SU-DHL-6 (cell line): ENCODE results near the gene SLC44A1.

ENCODE experiments used
- H2AFZ ChIP-seq: fragments of 200-600 bp; sonication (generic); 2 replicates; pipeline ENCODE4 v1.6.1; 2014; ENCODE audit warnings: low read depth, mild to moderate bottlenecking, moderate library complexity, mixed read lengths, antibody characterized with exemption, low read length; ENCODE audit not compliant: severe bottlenecking
- H3F3A ChIP-seq: fragments of 200-600 bp; shearing (Covaris generic); 2 replicates; pipeline ENCODE4 v1.6.0; 2016; ENCODE audit warnings: antibody characterized with exemption, mild to moderate bottlenecking; ENCODE audit not compliant: insufficient read depth
- H3K27ac ChIP-seq: fragments of 200-600 bp; sonication (generic); 2 replicates; pipeline ENCODE4 v1.5.1; 2016; ENCODE audit warnings: low read depth, mild to moderate bottlenecking, low read length, moderate library complexity, mixed read lengths
- H3K27me3 ChIP-seq: fragments of 200-600 bp; sonication (generic), shearing (Covaris generic); 2 replicates; pipeline ENCODE4 v1.6.0; 2014; ENCODE audit warnings: mild to moderate bottlenecking, low read length
- H3K36me3 ChIP-seq: fragments of 200-600 bp; sonication (generic); 2 replicates; pipeline ENCODE4 v1.6.1; 2014; ENCODE audit warnings: mild to moderate bottlenecking, low read length, mixed read lengths
- H3K4me2 ChIP-seq: fragments of 300-600, 200-600 bp; shearing (Covaris generic), sonication (generic); 2 replicates; pipeline ENCODE4 v1.6.0; 2014; ENCODE audit warnings: low read length, low read depth, mild to moderate bottlenecking; ENCODE audit not compliant: poor library complexity, severe bottlenecking
- H3K4me3 ChIP-seq: fragments of 200-600 bp; sonication (generic); 2 replicates; pipeline ENCODE4 v1.5.1; 2014; ENCODE audit warnings: antibody characterized with exemption, low read length, mild to moderate bottlenecking, mixed read lengths; ENCODE audit not compliant: insufficient read depth, poor library complexity, severe bottlenecking
- H3K79me2 ChIP-seq: fragments of 200-600 bp; sonication (generic); 2 replicates; pipeline ENCODE4 v1.6.1; 2014; ENCODE audit warnings: mild to moderate bottlenecking, low read length, moderate library complexity; ENCODE audit not compliant: insufficient read depth
- H3K9ac ChIP-seq: fragments of 200-600 bp; sonication (generic); 2 replicates; pipeline ENCODE4 v1.7.0; 2014; ENCODE audit warnings: mild to moderate bottlenecking, low read length
- H3K9me2 ChIP-seq: fragments of 200-600 bp; sonication (generic); replicated peaks from 2 replicates; pipeline ENCODE4 v1.6.1; 2014; ENCODE audit warnings: low read length; ENCODE audit not compliant: insufficient read depth
- H3K9me3 ChIP-seq: fragments of 200-600 bp; sonication (generic); 2 replicates; pipeline ENCODE4 v1.6.1; 2014; ENCODE audit warnings: low read length, mixed read lengths; ENCODE audit not compliant: insufficient read depth
- H4K20me1 ChIP-seq: fragments of 200-600 bp; sonication (generic); 2 replicates; pipeline ENCODE4 v1.6.1; 2014; ENCODE audit warnings: low read depth, mild to moderate bottlenecking, antibody characterized with exemption, low read length, moderate library complexity, mixed read lengths
- EZH2phosphoT487 ChIP-seq: fragments of 200-600 bp; sonication (generic), shearing (Covaris generic); conservative IDR thresholded peaks from 2 replicates; pipeline ENCODE4 v1.6.1; 2018; ENCODE audit warnings: mild to moderate bottlenecking, antibody characterized with exemption, low read length, moderate library complexity, mixed read lengths
- TF ChIP-seq, protein P1 (sequence below): fragments of 200-600 bp; sonication (generic); IDR thresholded peaks from one replicate; pipeline ENCODE4 v1.5.1; 2017; ENCODE audit warnings: antibody characterized with exemption, mild to moderate bottlenecking, low read length, moderate library complexity; ENCODE audit not compliant: insufficient read depth, poor library complexity, severe bottlenecking

The SLC44A1 gene

DNA sequence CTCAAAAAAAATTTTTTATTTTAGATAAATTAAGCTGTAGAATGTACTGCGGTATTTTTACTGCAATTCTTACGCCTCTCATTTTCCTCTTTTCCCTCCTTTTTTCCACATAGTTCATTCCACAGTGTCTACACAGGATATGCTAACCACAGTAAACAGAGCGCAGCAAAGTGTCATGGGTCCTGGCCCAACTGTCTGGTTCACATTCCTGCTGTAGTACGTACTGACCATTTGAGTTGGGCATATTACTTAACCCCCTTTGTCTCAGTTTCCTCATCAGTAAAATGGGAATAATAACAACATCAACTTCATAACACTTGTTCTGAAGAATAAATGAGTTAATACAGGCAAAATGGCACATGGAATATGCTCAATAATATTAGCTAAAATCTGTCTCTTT, 41.6 kb downstream of the SLC44A1 start:
- Histone ChIP-seq H3K4me3 (no peak overlapping the region), H4K20me1 (no peaks in the 10 kb centered on the region; the same call in 1 of the 2 replicates), H2AFZ (no peak overlapping the region), H3K4me2 (no peak overlapping the region), H3K27ac (no peak overlapping the region), H3K9ac (no peak overlapping the region), H3F3A (no peaks in the 10 kb centered on the region), H3K9me2 (no peaks in the 10 kb centered on the region), H3K79me2 (no peaks in the 10 kb centered on the region), H3K9me3 (no peaks in the 10 kb centered on the region), H3K36me3 (no peaks in the 10 kb centered on the region), H3K27me3 (no peaks in the 10 kb centered on the region)
- TF ChIP-seq EZH2phosphoT487, result no peak
- TF ChIP-seq, protein P1, sequence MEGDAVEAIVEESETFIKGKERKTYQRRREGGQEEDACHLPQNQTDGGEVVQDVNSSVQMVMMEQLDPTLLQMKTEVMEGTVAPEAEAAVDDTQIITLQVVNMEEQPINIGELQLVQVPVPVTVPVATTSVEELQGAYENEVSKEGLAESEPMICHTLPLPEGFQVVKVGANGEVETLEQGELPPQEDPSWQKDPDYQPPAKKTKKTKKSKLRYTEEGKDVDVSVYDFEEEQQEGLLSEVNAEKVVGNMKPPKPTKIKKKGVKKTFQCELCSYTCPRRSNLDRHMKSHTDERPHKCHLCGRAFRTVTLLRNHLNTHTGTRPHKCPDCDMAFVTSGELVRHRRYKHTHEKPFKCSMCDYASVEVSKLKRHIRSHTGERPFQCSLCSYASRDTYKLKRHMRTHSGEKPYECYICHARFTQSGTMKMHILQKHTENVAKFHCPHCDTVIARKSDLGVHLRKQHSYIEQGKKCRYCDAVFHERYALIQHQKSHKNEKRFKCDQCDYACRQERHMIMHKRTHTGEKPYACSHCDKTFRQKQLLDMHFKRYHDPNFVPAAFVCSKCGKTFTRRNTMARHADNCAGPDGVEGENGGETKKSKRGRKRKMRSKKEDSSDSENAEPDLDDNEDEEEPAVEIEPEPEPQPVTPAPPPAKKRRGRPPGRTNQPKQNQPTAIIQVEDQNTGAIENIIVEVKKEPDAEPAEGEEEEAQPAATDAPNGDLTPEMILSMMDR, result no peak

DNA sequence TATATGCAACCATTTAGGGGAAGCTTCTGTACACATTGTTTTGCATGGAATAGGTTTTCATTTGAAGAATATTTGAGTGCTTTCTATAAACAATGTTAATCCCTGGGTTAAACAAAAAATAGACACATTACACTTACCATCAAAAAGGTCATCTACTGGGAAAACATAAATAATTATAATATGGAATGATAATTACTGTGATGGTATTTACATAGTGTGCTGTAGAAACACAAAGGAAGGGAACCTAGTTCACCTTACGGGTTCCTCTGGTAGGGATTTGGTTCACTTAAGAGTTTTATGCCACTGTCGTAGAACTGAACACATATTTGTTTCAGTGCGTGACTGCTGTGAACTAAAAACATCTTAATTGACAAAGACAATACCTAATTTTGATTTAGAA, 44.9 kb downstream of the SLC44A1 start:
- Histone ChIP-seq H3K9ac (no peak overlapping the region), H3K27ac (no peak overlapping the region), H3K9me2 (no peaks in the 10 kb centered on the region), H3K79me2 (no peaks in the 10 kb centered on the region), H3K27me3 (no peaks in the 10 kb centered on the region), H3F3A (no peaks in the 10 kb centered on the region), H2AFZ (no peak overlapping the region), H3K4me3 (no peak overlapping the region), H3K9me3 (no peaks in the 10 kb centered on the region), H3K4me2 (no peak overlapping the region), H3K36me3 (no peaks in the 10 kb centered on the region), H4K20me1 (no peaks in the 10 kb centered on the region; the same call in 1 of the 2 replicates)
- TF ChIP-seq EZH2phosphoT487, result no peak
- TF ChIP-seq, protein P1, result no peak

GRCh38 chr9:105290418-105290817, 46.0 kb downstream of the SLC44A1 start:
- H3K27me3 ChIP-seq, result no peaks in the 10 kb centered on the region
- no peaks in the 10 kb centered on the region for H3K9me2 ChIP-seq
- H2AFZ ChIP-seq, result no peak overlapping the region
- TF ChIP-seq EZH2phosphoT487, result no peak
- TF ChIP-seq, protein P1, result no peak
- H3K27ac ChIP-seq, result no peak overlapping the region
- H3K9me3 ChIP-seq, result no peaks in the 10 kb centered on the region
- no peak overlapping the region for H3K4me3 ChIP-seq
- no peaks in the 10 kb centered on the region for H3K79me2 ChIP-seq
- no peak overlapping the region for H3K4me2 ChIP-seq
- H3K36me3 ChIP-seq, result no peaks in the 10 kb centered on the region
- no peak overlapping the region for H3K9ac ChIP-seq
- no peaks in the 10 kb centered on the region for H3F3A ChIP-seq
- no peaks in the 10 kb centered on the region; the same call in 1 of the 2 replicates for H4K20me1 ChIP-seq
